SKM-1 (cell line): Measurements from ENCODE around the gene JMJD8.
"Not testable (repeated sequence)": the region's sequence is repeated elsewhere in the genome, so short reads cannot be mapped to it uniquely, and the experiment has no call there.

Experiments
- DNase-seq: peaks from one replicate; lab custom pipeline; 2025; ENCODE audit not compliant: unreplicated experiment; lab: John Stamatoyannopoulos, UW

The JMJD8 gene

GRCh38 chr16:722835-723633, 38.9 kb upstream of the JMJD8 start:
- no peak for DNase-seq

GRCh38 chr16:721765-722540, 37.8 kb upstream of the JMJD8 start:
- no peak for DNase-seq

GRCh38 chr16:720990-721764, 37.0 kb upstream of the JMJD8 start, which contains the start of gene ANTKMT:
ANTKMT (plus strand) TSS chr16:721146; CDS start chr16:721275, 129 bp downstream.
- DNase-seq: peak; percentile 56

- DNase-seq: no peak
These were observed 36.4 kb upstream of the JMJD8 start for GRCh38 chr16:720447-720989.

GRCh38 chr16:719815-720446, 35.8 kb upstream of the JMJD8 start:
- DNase-seq: no peak

GRCh38 chr16:718922-719321, 34.8 kb upstream of the JMJD8 start:
- DNase-seq: no peak

- no peak for DNase-seq
These were observed 34.3 kb upstream of the JMJD8 start for GRCh38 chr16:718389-718788.

GRCh38 chr16:717450-718245, 33.5 kb upstream of the JMJD8 start:
- DNase-seq: no peak

GRCh38 chr16:716768-717325, 32.7 kb upstream of the JMJD8 start:
- DNase-seq: no peak

- DNase-seq: no peak
These were observed 32.0 kb upstream of the JMJD8 start for GRCh38 chr16:716200-716568.

- no peak for DNase-seq
These were observed 31.5 kb upstream of the JMJD8 start for GRCh38 chr16:715477-716199.

- DNase-seq: peak; percentile 77
These were observed 30.7 kb upstream of the JMJD8 start, which contains the start of gene METRN for GRCh38 chr16:714558-715476. METRN (plus strand) TSS chr16:715118; CDS start chr16:715290, 172 bp downstream.

- no peak for DNase-seq
These were observed 29.9 kb upstream of the JMJD8 start for GRCh38 chr16:714079-714478.

GRCh38 chr16:712740-713250, 28.7 kb upstream of the JMJD8 start:
- not testable (repeated sequence) for DNase-seq

- DNase-seq: peak; percentile 63
These were observed 27.6 kb upstream of the JMJD8 start for GRCh38 chr16:711548-712320.

GRCh38 chr16:711084-711483, 26.9 kb upstream of the JMJD8 start:
- no peak for DNase-seq
